A673 (cell line): Measurements from ENCODE around the gene SENP5.

Source experiments
- EZH2 ChIP-seq: fragments of 200-600 bp; sonication (generic); IDR thresholded peaks from 2 replicates; pipeline ENCODE4 v1.6.1; 2017; ENCODE audit warnings: borderline replicate concordance, low read depth, mild to moderate bottlenecking, mixed read lengths, antibody characterized with exemption, low read length; ENCODE audit not compliant: poor library complexity, severe bottlenecking
- TF ChIP-seq, protein P1 (sequence below): fragments of 300-800, 200-600 bp; sonication (generic); conservative IDR thresholded peaks from 2 replicates; pipeline ENCODE4 v1.5.1; 2017; ENCODE audit warnings: low read depth, mild to moderate bottlenecking, antibody characterized with exemption, low read length, moderate library complexity, mixed read lengths

DNA sequence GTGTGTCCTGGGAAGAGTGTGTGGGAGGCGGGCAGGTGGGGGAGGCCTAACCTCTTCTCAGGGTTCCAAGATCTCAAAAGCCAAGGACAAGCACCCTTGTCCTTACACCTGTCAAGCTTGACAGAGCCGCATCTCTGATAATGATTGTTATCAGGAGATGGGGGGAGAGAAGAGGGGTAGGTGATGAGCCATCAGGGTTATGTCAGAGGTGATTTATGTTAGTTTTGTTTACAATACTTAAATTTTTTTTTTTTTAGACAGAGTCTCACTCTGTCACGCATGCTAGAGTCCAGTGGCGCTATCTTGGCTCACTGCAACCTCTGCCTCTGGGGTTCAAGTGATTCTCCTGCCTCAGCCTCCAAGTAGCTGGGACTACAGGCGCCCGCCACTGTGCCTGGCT is 82.0 kb downstream of the SENP5 start:
- TF ChIP-seq, protein P1, sequence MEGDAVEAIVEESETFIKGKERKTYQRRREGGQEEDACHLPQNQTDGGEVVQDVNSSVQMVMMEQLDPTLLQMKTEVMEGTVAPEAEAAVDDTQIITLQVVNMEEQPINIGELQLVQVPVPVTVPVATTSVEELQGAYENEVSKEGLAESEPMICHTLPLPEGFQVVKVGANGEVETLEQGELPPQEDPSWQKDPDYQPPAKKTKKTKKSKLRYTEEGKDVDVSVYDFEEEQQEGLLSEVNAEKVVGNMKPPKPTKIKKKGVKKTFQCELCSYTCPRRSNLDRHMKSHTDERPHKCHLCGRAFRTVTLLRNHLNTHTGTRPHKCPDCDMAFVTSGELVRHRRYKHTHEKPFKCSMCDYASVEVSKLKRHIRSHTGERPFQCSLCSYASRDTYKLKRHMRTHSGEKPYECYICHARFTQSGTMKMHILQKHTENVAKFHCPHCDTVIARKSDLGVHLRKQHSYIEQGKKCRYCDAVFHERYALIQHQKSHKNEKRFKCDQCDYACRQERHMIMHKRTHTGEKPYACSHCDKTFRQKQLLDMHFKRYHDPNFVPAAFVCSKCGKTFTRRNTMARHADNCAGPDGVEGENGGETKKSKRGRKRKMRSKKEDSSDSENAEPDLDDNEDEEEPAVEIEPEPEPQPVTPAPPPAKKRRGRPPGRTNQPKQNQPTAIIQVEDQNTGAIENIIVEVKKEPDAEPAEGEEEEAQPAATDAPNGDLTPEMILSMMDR, result no peak
- no peak for TF ChIP-seq EZH2
